ENCODE data around the gene TCF19.

TCF19 gene

GRCh38 chr6:31114970-31115849 is 43.2 kb upstream of the TCF19 start:
- H3K4me3 ChIP-seq (ENCODE audit: low read depth, low read length), result peak overlapping the region; percentile 17

GRCh38 chr6:31115941-31116560 is 42.3 kb upstream of the TCF19 start:
- H3K4me3 ChIP-seq (ENCODE audit: low read depth, low read length), result no peak overlapping the region
- TF ChIP-seq CTCF (IDR thresholded peaks at IDR 0.05; ENCODE audit: low read depth, low read length), result no peak
- DNase-seq (ENCODE audit: low read depth, low spot score), result no peak
- in situ Hi-C loops (cut with HindIII; ENCODE audit: low sequenced_read_pairs), result no loop called here

More at GRCh38 chr6:31114970-31115849, 43.2 kb upstream of the TCF19 start:
- in situ Hi-C loops (cut with HindIII; ENCODE audit: low sequenced_read_pairs), result no loop called here
- peak; percentile 69 for DNase-seq (ENCODE audit: low read depth, low spot score)
- TF ChIP-seq CTCF (IDR thresholded peaks at IDR 0.05; ENCODE audit: low read depth, low read length), result peak; percentile 55

- TF ChIP-seq CTCF (IDR thresholded peaks at IDR 0.05; ENCODE audit: low read depth, low read length), result no peak
- no peak overlapping the region for H3K4me3 ChIP-seq (ENCODE audit: low read depth, low read length)
- in situ Hi-C loops (cut with HindIII; ENCODE audit: low sequenced_read_pairs), result no loop called here
- no peak for DNase-seq (ENCODE audit: low read depth, low spot score)
Measured at GRCh38 chr6:31116661-31117385, 41.6 kb upstream of the TCF19 start.

GRCh38 chr6:31118178-31118577 is 40.2 kb upstream of the TCF19 start:
- no peak for DNase-seq (ENCODE audit: low read depth, low spot score)
- in situ Hi-C loops (cut with HindIII; ENCODE audit: low sequenced_read_pairs), result no loop called here
- no peak overlapping the region for H3K4me3 ChIP-seq (ENCODE audit: low read depth, low read length)
- no peak for TF ChIP-seq CTCF (IDR thresholded peaks at IDR 0.05; ENCODE audit: low read depth, low read length)

GRCh38 chr6:31120151-31120915 is 38.1 kb upstream of the TCF19 start, which contains the start of gene CDSN:
Gene CDSN (minus strand): TSS chr6:31120446. CDS start chr6:31120419, 27 bp downstream.
- in situ Hi-C loops (cut with HindIII; ENCODE audit: low sequenced_read_pairs), result no loop called here
- DNase-seq (ENCODE audit: low read depth, low spot score), result no peak
- TF ChIP-seq CTCF (IDR thresholded peaks at IDR 0.05; ENCODE audit: low read depth, low read length), result no peak
- no peak within 1 kb of the TSS for H3K4me3 ChIP-seq (ENCODE audit: low read depth, low read length)

Data from astrocyte of the spinal cord (primary cell).